Measurements from ENCODE around the gene TSPAN7. TPM values are rescaled to one million over a fixed set of nuclear protein-coding genes. Genes with fewer than 3 reads are reported as not detected.

The TSPAN7 gene
- total RNA-seq, 1 experiment from 2014 or later: not detected

DNA sequence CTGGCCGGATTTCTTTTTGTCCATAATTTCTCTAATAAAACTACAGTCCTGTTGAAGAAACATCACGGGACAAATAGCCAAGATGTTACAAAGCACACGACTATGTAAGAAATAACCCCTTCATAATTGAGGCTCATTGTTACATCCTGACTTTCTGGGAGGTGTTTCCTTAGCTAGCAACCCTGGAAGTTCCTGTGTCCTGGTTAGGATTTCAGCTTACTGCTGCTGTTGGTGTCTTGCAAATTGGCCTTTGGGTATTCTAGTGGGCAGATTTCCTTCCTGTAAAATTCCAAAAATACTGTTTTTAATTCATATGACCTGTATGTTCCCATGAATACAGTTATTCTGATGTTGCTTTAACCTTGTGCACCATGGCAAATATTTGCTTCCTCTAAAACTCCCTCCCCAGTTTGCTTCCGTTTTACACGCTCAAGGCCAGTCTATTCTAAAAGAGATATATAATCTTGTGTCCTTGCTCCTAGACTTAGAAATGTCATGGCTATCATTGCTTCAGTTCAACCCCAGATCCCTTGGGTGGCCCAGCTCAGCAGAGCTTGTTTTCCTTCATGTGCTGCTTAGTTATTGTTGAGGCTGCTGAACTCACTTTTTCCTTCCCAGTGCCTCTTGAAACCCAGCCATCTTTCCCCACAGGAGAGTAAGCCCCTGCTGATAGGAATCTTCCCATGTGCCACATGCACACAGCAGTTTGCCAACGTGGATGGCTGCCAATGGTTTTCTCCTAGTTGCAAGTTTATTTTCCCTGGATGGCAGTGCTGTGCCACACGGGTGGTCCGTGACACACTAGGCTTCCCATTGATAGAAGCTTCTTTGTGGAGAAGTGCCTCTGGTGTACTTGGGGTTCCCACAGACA, 75.8 kb downstream of the TSPAN7 start:
- Mint-ChIP-seq H3K27me3 (ENCODE audit: insufficient read depth, unreplicated experiment) (peaks cover 43% of the 10 kb centered on the region), H3K4me3 (ENCODE audit: unreplicated experiment) (no peak overlapping the region), H3K27ac (ENCODE audit: low read depth, unreplicated experiment) (no peak overlapping the region), H3K36me3 (ENCODE audit: insufficient read depth, unreplicated experiment) (no peaks in the 10 kb centered on the region), H3K9me3 (ENCODE audit: unreplicated experiment) (no peaks in the 10 kb centered on the region), H3K4me1 (ENCODE audit: insufficient read depth, unreplicated experiment) (no peaks in the 10 kb centered on the region)
- no TSS peak for BruUV-seq (replicated peaks)
- intact Hi-C loops (cut with micrococcal nuclease): no loop called here
- ChIA-PET CTCF (interaction anchor here (0.9 kb wide), 1 partner anchor 13 kb away, joined by 4 read pairs; no protein-coding TSS in a partner anchor), POLR2A (no interaction called here)
- TF ChIP-seq, protein P1, sequence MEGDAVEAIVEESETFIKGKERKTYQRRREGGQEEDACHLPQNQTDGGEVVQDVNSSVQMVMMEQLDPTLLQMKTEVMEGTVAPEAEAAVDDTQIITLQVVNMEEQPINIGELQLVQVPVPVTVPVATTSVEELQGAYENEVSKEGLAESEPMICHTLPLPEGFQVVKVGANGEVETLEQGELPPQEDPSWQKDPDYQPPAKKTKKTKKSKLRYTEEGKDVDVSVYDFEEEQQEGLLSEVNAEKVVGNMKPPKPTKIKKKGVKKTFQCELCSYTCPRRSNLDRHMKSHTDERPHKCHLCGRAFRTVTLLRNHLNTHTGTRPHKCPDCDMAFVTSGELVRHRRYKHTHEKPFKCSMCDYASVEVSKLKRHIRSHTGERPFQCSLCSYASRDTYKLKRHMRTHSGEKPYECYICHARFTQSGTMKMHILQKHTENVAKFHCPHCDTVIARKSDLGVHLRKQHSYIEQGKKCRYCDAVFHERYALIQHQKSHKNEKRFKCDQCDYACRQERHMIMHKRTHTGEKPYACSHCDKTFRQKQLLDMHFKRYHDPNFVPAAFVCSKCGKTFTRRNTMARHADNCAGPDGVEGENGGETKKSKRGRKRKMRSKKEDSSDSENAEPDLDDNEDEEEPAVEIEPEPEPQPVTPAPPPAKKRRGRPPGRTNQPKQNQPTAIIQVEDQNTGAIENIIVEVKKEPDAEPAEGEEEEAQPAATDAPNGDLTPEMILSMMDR (IDR thresholded peaks at IDR 0.05; ENCODE audit: unreplicated experiment): no peak
- no peak for DNase-seq (ENCODE audit: unreplicated experiment)

DNA sequence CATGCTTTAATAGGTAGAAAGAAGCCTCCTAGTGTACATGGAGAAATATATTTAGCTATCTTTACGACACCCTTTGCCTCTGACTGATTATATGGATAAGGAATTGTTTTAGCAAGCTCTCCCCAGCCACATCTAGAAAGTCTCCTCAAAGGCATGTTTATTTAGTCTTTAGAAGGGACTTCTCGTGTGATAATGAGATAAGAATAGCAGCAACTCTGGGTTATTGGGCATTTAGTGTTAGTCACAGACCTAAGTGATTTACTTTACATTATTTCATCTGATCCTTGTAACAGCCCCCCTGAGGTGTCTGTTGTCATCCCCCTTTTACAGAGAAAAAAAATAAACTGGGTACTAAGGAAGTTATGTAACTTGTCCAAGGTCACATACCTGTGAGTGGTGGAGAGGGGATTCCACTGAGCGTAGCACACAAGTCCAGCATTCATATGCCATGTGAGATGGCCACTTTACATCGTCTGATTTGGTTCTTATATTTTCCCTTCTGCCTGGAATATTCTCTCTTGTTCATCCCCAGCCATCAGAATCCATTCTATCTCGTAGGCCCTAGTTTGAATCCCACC, 77.7 kb downstream of the TSPAN7 start:
- BruUV-seq (replicated peaks): no TSS peak
- intact Hi-C loops (cut with micrococcal nuclease): no loop called here
- ChIA-PET POLR2A (no interaction called here), CTCF (interaction anchor here (0.9 kb wide), 2 partner anchors 15 to 263 kb away, joined by 3 to 4 read pairs; no protein-coding TSS in a partner anchor)
- H3K27me3 Mint-ChIP-seq (ENCODE audit: insufficient read depth, unreplicated experiment): peaks cover 55% of the 10 kb centered on the region
- no peaks in the 10 kb centered on the region for H3K9me3 Mint-ChIP-seq (ENCODE audit: unreplicated experiment)
- H3K4me1 Mint-ChIP-seq (ENCODE audit: insufficient read depth, unreplicated experiment): no peaks in the 10 kb centered on the region
- H3K27ac Mint-ChIP-seq (ENCODE audit: low read depth, unreplicated experiment): no peak overlapping the region
- H3K4me3 Mint-ChIP-seq (ENCODE audit: unreplicated experiment): no peak overlapping the region
- no peak for DNase-seq (ENCODE audit: unreplicated experiment)
- H3K36me3 Mint-ChIP-seq (ENCODE audit: insufficient read depth, unreplicated experiment): no peaks in the 10 kb centered on the region
- TF ChIP-seq, protein P1 (IDR thresholded peaks at IDR 0.05; ENCODE audit: unreplicated experiment): no peak

DNA sequence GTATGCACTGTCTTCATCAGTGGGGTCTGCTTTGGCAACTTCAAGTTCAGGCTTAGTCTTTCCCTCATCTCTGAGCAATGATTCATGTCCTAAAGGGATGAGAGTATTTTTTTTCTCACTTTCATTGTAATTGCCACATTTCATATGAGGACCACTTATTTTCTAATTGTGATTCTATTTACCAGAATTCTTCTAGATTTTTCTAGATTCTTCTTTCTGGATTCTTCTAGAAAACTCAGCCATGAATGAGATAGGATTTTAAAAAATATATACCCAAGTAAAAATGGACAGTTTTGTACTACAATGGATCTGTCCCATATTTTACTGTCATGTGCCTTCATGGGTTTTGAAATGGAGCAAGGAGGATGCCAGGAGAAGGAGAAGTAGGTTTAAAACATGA, 78.4 kb downstream of the TSPAN7 start:
- H3K9me3 Mint-ChIP-seq (ENCODE audit: unreplicated experiment): no peaks in the 10 kb centered on the region
- POLR2A ChIA-PET: no interaction called here
- peaks cover 53% of the 10 kb centered on the region for H3K27me3 Mint-ChIP-seq (ENCODE audit: insufficient read depth, unreplicated experiment)
- TF ChIP-seq, protein P1 (IDR thresholded peaks at IDR 0.05; ENCODE audit: unreplicated experiment): no peak
- no peaks in the 10 kb centered on the region for H3K4me1 Mint-ChIP-seq (ENCODE audit: insufficient read depth, unreplicated experiment)
- no TSS peak for BruUV-seq (replicated peaks)
- no peak overlapping the region for H3K4me3 Mint-ChIP-seq (ENCODE audit: unreplicated experiment)
- CTCF ChIA-PET: no interaction called here
- DNase-seq (ENCODE audit: unreplicated experiment): no peak
- no peaks in the 10 kb centered on the region for H3K36me3 Mint-ChIP-seq (ENCODE audit: insufficient read depth, unreplicated experiment)
- intact Hi-C loops (cut with micrococcal nuclease): no loop called here
- H3K27ac Mint-ChIP-seq (ENCODE audit: low read depth, unreplicated experiment): no peak overlapping the region

DNA sequence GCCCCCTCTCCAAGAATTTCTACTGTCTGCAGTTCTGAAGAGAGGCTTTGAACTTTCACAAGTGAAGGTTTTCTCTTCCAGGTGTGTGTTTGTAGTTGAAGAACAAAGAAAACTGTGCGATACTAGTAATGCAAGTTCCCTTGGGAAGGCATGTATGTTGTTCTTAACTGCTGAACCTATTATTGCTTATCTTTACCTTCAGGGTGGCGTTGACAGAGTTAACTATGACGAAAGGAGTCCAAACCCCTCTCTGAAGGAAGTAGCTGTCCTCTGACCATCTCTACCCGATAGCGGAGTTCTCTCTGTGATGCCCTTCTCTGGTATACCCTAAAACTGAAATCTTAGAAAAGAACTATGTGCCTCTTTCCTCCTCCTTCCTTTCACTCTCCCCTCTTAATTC, 79.9 kb downstream of the TSPAN7 start:
- TF ChIP-seq, protein P1 (IDR thresholded peaks at IDR 0.05; ENCODE audit: unreplicated experiment): no peak
- intact Hi-C loops (cut with micrococcal nuclease): no loop called here
- H3K27me3 Mint-ChIP-seq (ENCODE audit: insufficient read depth, unreplicated experiment): peaks cover 60% of the 10 kb centered on the region
- no peak overlapping the region for H3K4me3 Mint-ChIP-seq (ENCODE audit: unreplicated experiment)
- H3K36me3 Mint-ChIP-seq (ENCODE audit: insufficient read depth, unreplicated experiment): no peaks in the 10 kb centered on the region
- CTCF ChIA-PET: interaction anchor here (0.6 kb wide), 1 partner anchor 651 kb away, joined by 3 read pairs; no protein-coding TSS in a partner anchor
- no peak overlapping the region for H3K27ac Mint-ChIP-seq (ENCODE audit: low read depth, unreplicated experiment)
- POLR2A ChIA-PET: no interaction called here
- no peak for DNase-seq (ENCODE audit: unreplicated experiment)
- BruUV-seq (replicated peaks): no TSS peak
- no peaks in the 10 kb centered on the region for H3K4me1 Mint-ChIP-seq (ENCODE audit: insufficient read depth, unreplicated experiment)
- H3K9me3 Mint-ChIP-seq (ENCODE audit: unreplicated experiment): no peaks in the 10 kb centered on the region
